T-helper 22 cell (primary cell): ENCODE data around the gene MAS1.
"Not testable (repeated sequence)": the region's sequence is repeated elsewhere in the genome, so short reads cannot be mapped to it uniquely, and the experiment has no call there.

ENCODE experiments used
- DNase-seq: peaks from one replicate; pipeline ENCODE4 v3.0.0-alpha.2; 2020; ENCODE audit warnings: low read depth

Gene MAS1

GRCh38 chr6:159916752-159917151, 26.0 kb downstream of the MAS1 start:
- DNase-seq: no peak

GRCh38 chr6:159919011-159919511, 28.3 kb downstream of the MAS1 start:
- DNase-seq: no peak

GRCh38 chr6:159919800-159920199, 29.0 kb downstream of the MAS1 start:
- DNase-seq: no peak

GRCh38 chr6:159924150-159924549, 33.4 kb downstream of the MAS1 start:
- DNase-seq: not testable (repeated sequence)

GRCh38 chr6:159926542-159927203, 35.9 kb downstream of the MAS1 start:
- DNase-seq: no peak

GRCh38 chr6:159929819-159930218, 39.0 kb downstream of the MAS1 start:
- DNase-seq: peak; percentile 62

GRCh38 chr6:159931112-159931511, 40.3 kb downstream of the MAS1 start:
- DNase-seq: no peak

GRCh38 chr6:159931846-159932245, 41.1 kb downstream of the MAS1 start:
- DNase-seq: no peak

GRCh38 chr6:159933077-159933476, 42.3 kb downstream of the MAS1 start:
- no peak for DNase-seq

GRCh38 chr6:159934181-159934580, 43.4 kb downstream of the MAS1 start:
- no peak for DNase-seq

- no peak for DNase-seq
Measured at GRCh38 chr6:159935065-159935464, 44.3 kb downstream of the MAS1 start.

- DNase-seq: no peak
Measured at GRCh38 chr6:159935633-159936032, 44.8 kb downstream of the MAS1 start.

GRCh38 chr6:159939591-159940016, 48.8 kb downstream of the MAS1 start:
- no peak for DNase-seq
